ENCODE results near the gene CSRNP3. TPM values are rescaled to one million over a fixed set of nuclear protein-coding genes. Genes with fewer than 3 reads are reported as not detected.

The CSRNP3 gene
- total RNA-seq, 2 donors from 2014 or later: 2.3 to 5.9 TPM

DNA sequence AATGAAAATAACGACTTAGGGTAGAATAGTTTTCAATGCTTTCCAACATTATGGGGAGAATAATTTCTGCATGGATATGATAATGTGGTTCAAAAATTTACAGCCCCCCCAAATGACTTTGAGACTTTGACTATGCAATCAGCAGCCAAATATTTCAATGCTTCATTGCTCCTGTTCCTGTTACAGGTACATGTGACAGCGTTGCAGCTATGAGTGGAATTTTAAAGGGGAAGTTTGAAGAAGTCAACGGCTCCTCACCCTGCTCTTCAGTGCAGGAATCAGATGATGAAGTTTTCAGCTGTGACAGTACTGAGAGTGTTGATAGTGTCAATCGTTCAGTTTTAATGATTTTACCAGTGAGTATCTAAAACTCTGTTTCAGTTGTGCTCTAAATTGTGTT lies 25.1 kb downstream of the CSRNP3 start:
- Histone ChIP-seq H3K4me1 (no peaks in the 10 kb centered on the region), H3K36me3 (replicated peaks in 1 of 2; ENCODE audit: insufficient read depth in 1 of 2, low read depth in 2 of 2) (no peaks in the 10 kb centered on the region), H3K27me3 (no peaks in the 10 kb centered on the region), H3K9me3 (no peaks in the 10 kb centered on the region), H3K27ac (no peak overlapping the region), H3K4me3 (no peak overlapping the region)
- intact Hi-C loops (cut with DNase I): no loop called here
- TF ChIP-seq, protein P1, sequence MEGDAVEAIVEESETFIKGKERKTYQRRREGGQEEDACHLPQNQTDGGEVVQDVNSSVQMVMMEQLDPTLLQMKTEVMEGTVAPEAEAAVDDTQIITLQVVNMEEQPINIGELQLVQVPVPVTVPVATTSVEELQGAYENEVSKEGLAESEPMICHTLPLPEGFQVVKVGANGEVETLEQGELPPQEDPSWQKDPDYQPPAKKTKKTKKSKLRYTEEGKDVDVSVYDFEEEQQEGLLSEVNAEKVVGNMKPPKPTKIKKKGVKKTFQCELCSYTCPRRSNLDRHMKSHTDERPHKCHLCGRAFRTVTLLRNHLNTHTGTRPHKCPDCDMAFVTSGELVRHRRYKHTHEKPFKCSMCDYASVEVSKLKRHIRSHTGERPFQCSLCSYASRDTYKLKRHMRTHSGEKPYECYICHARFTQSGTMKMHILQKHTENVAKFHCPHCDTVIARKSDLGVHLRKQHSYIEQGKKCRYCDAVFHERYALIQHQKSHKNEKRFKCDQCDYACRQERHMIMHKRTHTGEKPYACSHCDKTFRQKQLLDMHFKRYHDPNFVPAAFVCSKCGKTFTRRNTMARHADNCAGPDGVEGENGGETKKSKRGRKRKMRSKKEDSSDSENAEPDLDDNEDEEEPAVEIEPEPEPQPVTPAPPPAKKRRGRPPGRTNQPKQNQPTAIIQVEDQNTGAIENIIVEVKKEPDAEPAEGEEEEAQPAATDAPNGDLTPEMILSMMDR (IDR thresholded peaks at IDR 0.05): no peak
- no peak for TF ChIP-seq POLR2A (IDR thresholded peaks at IDR 0.05)
- DNase-seq (no peak), ATAC-seq (no peak)
- WGBS, 2 donors: 70 to 79% methylated on average over 4 of the region's 4 CpGs

- ATAC-seq (no peak), DNase-seq (no peak)
- no peaks in the 10 kb centered on the region for H3K9me3 ChIP-seq
- 53 to 59% methylated on average over 3 of the region's 3 CpGs for WGBS, 2 donors
- intact Hi-C loops (cut with DNase I): no loop called here
- no peak for TF ChIP-seq POLR2A (IDR thresholded peaks at IDR 0.05)
- TF ChIP-seq, protein P1 (IDR thresholded peaks at IDR 0.05): no peak
- no peaks in the 10 kb centered on the region for H3K27me3 ChIP-seq
- H3K4me3 ChIP-seq: no peak overlapping the region
- H3K27ac ChIP-seq: no peak overlapping the region
- H3K4me1 ChIP-seq: no peaks in the 10 kb centered on the region
- no peaks in the 10 kb centered on the region for H3K36me3 ChIP-seq (replicated peaks in 1 of 2; ENCODE audit: insufficient read depth in 1 of 2, low read depth in 2 of 2)
Measured at GRCh38 chr2:165497659-165498317, 28.3 kb downstream of the CSRNP3 start.

GRCh38 chr2:165499131-165499530 lies 29.6 kb downstream of the CSRNP3 start:
- TF ChIP-seq POLR2A (IDR thresholded peaks at IDR 0.05): no peak
- TF ChIP-seq, protein P1 (IDR thresholded peaks at IDR 0.05): no peak
- Histone ChIP-seq H3K4me3 (no peak overlapping the region), H3K4me1 (no peaks in the 10 kb centered on the region), H3K27me3 (no peaks in the 10 kb centered on the region), H3K9me3 (no peaks in the 10 kb centered on the region), H3K36me3 (replicated peaks in 1 of 2; ENCODE audit: insufficient read depth in 1 of 2, low read depth in 2 of 2) (no peaks in the 10 kb centered on the region), H3K27ac (no peak overlapping the region)
- intact Hi-C loops (cut with DNase I): no loop called here
- DNase-seq (no peak), ATAC-seq (no peak)
- WGBS, 2 donors: 77 to 90% methylated on average over 3 of the region's 3 CpGs

GRCh38 chr2:165500001-165500400 lies 30.5 kb downstream of the CSRNP3 start:
- 92 to 98% methylated on average over 2 of the region's 2 CpGs for WGBS, 2 donors
- ATAC-seq (no peak), DNase-seq (no peak)
- TF ChIP-seq, protein P1 (IDR thresholded peaks at IDR 0.05): no peak
- TF ChIP-seq POLR2A (IDR thresholded peaks at IDR 0.05): no peak
- Histone ChIP-seq H3K9me3 (no peaks in the 10 kb centered on the region), H3K4me1 (no peaks in the 10 kb centered on the region), H3K27me3 (no peaks in the 10 kb centered on the region), H3K4me3 (no peak overlapping the region), H3K27ac (no peak overlapping the region), H3K36me3 (replicated peaks in 1 of 2; ENCODE audit: insufficient read depth in 1 of 2, low read depth in 2 of 2) (no peaks in the 10 kb centered on the region)
- intact Hi-C loops (cut with DNase I): no loop called here

DNA sequence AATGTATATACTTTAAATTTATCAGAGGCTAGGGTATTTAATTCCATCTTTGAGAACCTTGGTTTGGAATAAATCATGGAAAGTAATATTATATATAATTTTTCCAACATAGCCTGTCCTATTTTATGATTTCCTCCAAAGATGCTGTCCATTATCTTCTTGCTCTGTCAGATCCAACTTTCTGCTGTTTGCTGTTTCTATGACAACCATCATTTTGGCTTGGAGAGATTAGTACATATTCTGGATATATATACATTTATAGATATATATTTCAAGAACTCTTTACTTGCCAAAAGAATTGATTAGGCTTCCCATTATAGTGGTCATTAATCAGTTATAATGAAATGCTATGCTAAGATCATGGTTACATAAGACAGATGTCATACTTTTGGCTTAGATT lies 31.3 kb downstream of the CSRNP3 start:
- H3K36me3 ChIP-seq (replicated peaks in 1 of 2; ENCODE audit: insufficient read depth in 1 of 2, low read depth in 2 of 2): no peaks in the 10 kb centered on the region
- H3K4me3 ChIP-seq: no peak overlapping the region
- intact Hi-C loops (cut with DNase I): no loop called here
- H3K27ac ChIP-seq: no peak overlapping the region
- no peaks in the 10 kb centered on the region for H3K4me1 ChIP-seq
- DNase-seq: no peak
- TF ChIP-seq, protein P1 (IDR thresholded peaks at IDR 0.05): no peak
- no peak for TF ChIP-seq POLR2A (IDR thresholded peaks at IDR 0.05)
- ATAC-seq: no peak
- no peaks in the 10 kb centered on the region for H3K27me3 ChIP-seq
- H3K9me3 ChIP-seq: no peaks in the 10 kb centered on the region
